Measurements from ENCODE around the gene ULBP1. TPM values are rescaled to one million over a fixed set of nuclear protein-coding genes. Genes with fewer than 3 reads are reported as not detected.
A peak's percentile ranks its signal among the peaks of the same experiment; 100 is the strongest.

The ULBP1 gene
- total and polyA plus RNA-seq, 12 donors: 0.07 to 0.46 (median 0.23) TPM

DNA sequence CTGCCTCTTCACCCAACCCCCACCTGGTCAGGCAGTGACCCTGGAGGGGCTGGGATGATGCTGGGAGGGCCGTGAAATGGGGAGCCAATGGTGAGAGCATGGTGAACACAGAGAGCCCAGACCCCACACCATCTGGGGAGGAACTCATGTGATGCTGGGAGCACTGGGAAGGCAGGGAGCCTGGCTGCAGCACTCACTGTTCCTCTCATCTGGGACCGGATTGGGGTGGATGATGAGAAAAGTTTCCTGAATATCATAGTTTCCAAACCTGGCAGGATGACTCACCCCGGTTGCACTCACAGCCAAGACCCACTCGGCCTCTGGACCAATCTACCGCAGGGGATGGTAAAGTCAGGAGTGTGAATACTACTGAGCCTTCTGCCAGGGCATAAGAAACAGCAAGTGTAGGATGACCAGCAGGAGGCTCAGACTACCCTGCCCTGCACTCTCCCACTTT lies 21.8 kb downstream of the ULBP1 start:
- WGBS, 2 donors: 7 to 29% methylated on average over 5 of the region's 5 CpGs

DNA sequence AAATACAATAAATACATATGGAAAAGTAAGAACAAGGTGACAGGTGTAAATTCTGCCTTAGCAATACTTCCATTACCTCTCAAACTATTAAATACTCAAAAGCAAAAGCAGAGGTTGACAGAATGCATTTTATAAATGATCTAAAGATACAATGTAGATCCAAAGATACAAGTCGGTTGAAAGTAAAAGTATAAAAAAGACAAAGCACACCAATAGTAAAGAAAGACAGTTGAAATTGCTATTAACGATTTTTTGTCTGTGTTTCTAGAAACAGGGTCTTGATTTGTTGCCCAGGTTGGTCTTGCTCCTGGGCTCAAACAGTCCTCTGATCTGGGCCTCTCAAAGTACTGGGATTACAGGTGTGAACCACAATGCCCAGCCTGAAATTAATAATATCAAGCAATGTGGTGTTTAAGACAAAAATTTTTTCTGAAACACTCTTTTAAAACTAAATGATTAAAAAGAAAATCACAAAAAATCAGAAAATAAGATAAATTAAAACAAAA lies 23.9 kb downstream of the ULBP1 start:
- ATAC-seq (no peak), DNase-seq (no peak)
- intact Hi-C loops (cut with DNase I): no loop called here
- Histone ChIP-seq H3K9me3 (peaks cover 0 to 18% (median 9%) of the 10 kb centered on the region in 11 donors), H3K4me3 (no peak overlapping the region), H3K4me1 (peaks cover 8 to 23% (median 16%) of the 10 kb centered on the region in 9 donors), H3K27me3 (peaks cover 26 to 93% (median 91%) of the 10 kb centered on the region in 7 donors), H3K27ac (no peak overlapping the region), H3K36me3 (no peaks in the 10 kb centered on the region)
- TF ChIP-seq CTCF (IDR thresholded peaks at IDR 0.05): no peak
- WGBS, 2 donors: 33 to 50% methylated on average over 2 of the region's 2 CpGs

More for the DNA sequence above, 21.8 kb downstream of the ULBP1 start:
- ATAC-seq (no peak), DNase-seq (no peak)
- H3K36me3 ChIP-seq: no peaks in the 10 kb centered on the region
- TF ChIP-seq CTCF (IDR thresholded peaks at IDR 0.05): no peak
- peaks cover 5 to 12% (median 8%) of the 10 kb centered on the region in 9 donors for H3K4me1 ChIP-seq
- no peak overlapping the region for H3K27ac ChIP-seq
- H3K4me3 ChIP-seq: no peak overlapping the region
- peaks cover 0 to 18% (median 9%) of the 10 kb centered on the region in 11 donors for H3K9me3 ChIP-seq
- peaks cover 26 to 93% (median 91%) of the 10 kb centered on the region in 7 donors for H3K27me3 ChIP-seq
- intact Hi-C loops (cut with DNase I): no loop called here

- Histone ChIP-seq H3K4me1 (peaks cover 8 to 23% (median 16%) of the 10 kb centered on the region in 9 donors), H3K36me3 (no peaks in the 10 kb centered on the region), H3K9me3 (peaks cover 0 to 18% (median 9%) of the 10 kb centered on the region in 11 donors), H3K4me3 (no peak overlapping the region), H3K27me3 (peaks cover 26 to 95% (median 94%) of the 10 kb centered on the region in 7 donors), H3K27ac (no peak overlapping the region)
- ATAC-seq: no peak
- intact Hi-C loops (cut with DNase I): no loop called here
- no peak for DNase-seq
- 6% methylated on average over 17 of the region's 17 CpGs for WGBS, 2 donors
- TF ChIP-seq CTCF (IDR thresholded peaks at IDR 0.05): no peak
Measured at GRCh38 chr6:149988550-149989346, 25.0 kb downstream of the ULBP1 start.

DNA sequence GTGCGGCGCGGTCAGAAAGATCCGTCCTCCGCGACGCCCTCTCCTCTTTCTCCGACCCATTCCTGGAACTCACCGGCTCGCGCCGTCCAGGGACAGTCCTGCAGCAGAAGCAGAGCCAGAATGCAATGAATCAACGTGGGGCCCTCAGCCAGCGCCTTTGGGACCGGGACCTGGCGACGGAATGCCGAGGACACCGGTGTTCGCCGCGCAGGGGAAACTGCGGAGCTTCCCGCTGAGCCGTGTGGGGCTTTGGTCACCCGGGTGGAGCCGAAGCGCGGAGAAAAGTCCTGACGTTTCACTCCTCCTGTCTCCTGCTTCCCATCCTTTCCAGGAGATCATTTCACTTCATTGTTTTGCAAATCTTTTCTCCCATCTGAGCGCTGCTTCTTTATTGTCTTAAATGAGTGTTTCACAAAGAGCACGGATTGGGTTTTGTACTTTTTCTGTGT lies 26.5 kb downstream of the ULBP1 start:
- peaks cover 0 to 18% (median 9%) of the 10 kb centered on the region in 11 donors for H3K9me3 ChIP-seq
- no peak for ATAC-seq
- no peak overlapping the region for H3K27ac ChIP-seq
- peaks cover 8 to 23% (median 16%) of the 10 kb centered on the region in 9 donors for H3K4me1 ChIP-seq
- H3K4me3 ChIP-seq: peak overlapping the region in 7 of 10 donors; percentile 10 to 45 (median 32)
- H3K36me3 ChIP-seq: no peaks in the 10 kb centered on the region
- DNase-seq: no peak
- TF ChIP-seq CTCF (IDR thresholded peaks at IDR 0.05): no peak
- H3K27me3 ChIP-seq: peaks cover 27 to 100% (median 100%) of the 10 kb centered on the region in 7 donors
- WGBS, 2 donors: 1 to 3% methylated on average over 32 of the region's 32 CpGs
- intact Hi-C loops (cut with DNase I): loop anchor here in 1 of 10 donors (10.0 kb wide), 1 partner anchor 145 kb away; no protein-coding TSS in a partner anchor

Measured in heart right ventricle (tissue), 16 donors.